ENCODE data around the gene METTL6. TPM values are rescaled to one million over a fixed set of nuclear protein-coding genes. Genes with fewer than 3 reads are reported as not detected.

Gene METTL6
- total RNA-seq, 1 donor from 2014 or later: 8.0 TPM

GRCh38 chr3:15382405-15382923, 44.9 kb downstream of the METTL6 start:
- H3K27ac ChIP-seq: no peak overlapping the region
- peaks cover 0 to 4% of the 10 kb centered on the region in 2 donors for H3K9me3 ChIP-seq
- intact Hi-C loops (cut with DNase I): no loop called here
- TF ChIP-seq CTCF (IDR thresholded peaks at IDR 0.05): no peak
- H3K4me3 ChIP-seq: no peak overlapping the region
- H3K27me3 ChIP-seq: no peaks in the 10 kb centered on the region
- H3K36me3 ChIP-seq: no peaks in the 10 kb centered on the region
- peaks cover 0 to 2% of the 10 kb centered on the region in 2 donors for H3K4me1 ChIP-seq
- DNase-seq (ENCODE audit: low spot score in 2 of 2): peak in 1 of 2 donors; percentile 21

GRCh38 chr3:15380980-15381890, 46.1 kb downstream of the METTL6 start:
- peak in 1 of 2 donors; percentile 38 for DNase-seq (ENCODE audit: low spot score in 2 of 2)
- intact Hi-C loops (cut with DNase I): no loop called here
- no peak for TF ChIP-seq CTCF (IDR thresholded peaks at IDR 0.05)
- Histone ChIP-seq H3K27me3 (no peaks in the 10 kb centered on the region), H3K36me3 (no peaks in the 10 kb centered on the region), H3K27ac (no peak overlapping the region), H3K4me3 (no peak overlapping the region), H3K4me1 (peaks cover 0 to 2% of the 10 kb centered on the region in 2 donors), H3K9me3 (no peaks in the 10 kb centered on the region)

- DNase-seq (ENCODE audit: low spot score in 2 of 2): peak; percentile 89 to 98
- Histone ChIP-seq H3K27me3 (no peaks in the 10 kb centered on the region), H3K9me3 (no peaks in the 10 kb centered on the region), H3K27ac (peak overlapping the region; percentile 61 to 66), H3K36me3 (no peaks in the 10 kb centered on the region), H3K4me3 (no peak overlapping the region), H3K4me1 (peaks cover 0 to 2% of the 10 kb centered on the region in 2 donors)
- peak; percentile 81 to 96 (median 85) for TF ChIP-seq CTCF (IDR thresholded peaks at IDR 0.05)
- intact Hi-C loops (cut with DNase I): loop anchor here (1.0 to 10.0 kb wide), 6 partner anchors 46 to 726 kb away; partner anchors contain the start of genes CCDC174, NR2C2 and SH3BP5
These were observed 49.2 kb downstream of the METTL6 start for GRCh38 chr3:15377961-15378791.

- Histone ChIP-seq H3K36me3 (no peaks in the 10 kb centered on the region), H3K27ac (no peak overlapping the region), H3K4me1 (peaks cover 0 to 2% of the 10 kb centered on the region in 2 donors), H3K27me3 (no peaks in the 10 kb centered on the region), H3K4me3 (no peak overlapping the region), H3K9me3 (no peaks in the 10 kb centered on the region)
- intact Hi-C loops (cut with DNase I): loop anchor here (5.0 to 10.0 kb wide), 3 partner anchors 271 to 723 kb away; partner anchors contain the start of genes CCDC174 and NR2C2
- DNase-seq (ENCODE audit: low spot score in 2 of 2): peak in 1 of 2 donors; percentile 59
- TF ChIP-seq CTCF (IDR thresholded peaks at IDR 0.05): no peak
These were observed 51.8 kb downstream of the METTL6 start for GRCh38 chr3:15375461-15376000.

GRCh38 chr3:15372918-15373317, 54.4 kb downstream of the METTL6 start:
- no peaks in the 10 kb centered on the region for H3K27me3 ChIP-seq
- H3K4me3 ChIP-seq: no peak overlapping the region
- intact Hi-C loops (cut with DNase I): loop anchor here (10.0 kb wide), 1 partner anchor 268 kb away; no protein-coding TSS in a partner anchor
- H3K9me3 ChIP-seq: no peaks in the 10 kb centered on the region
- H3K4me1 ChIP-seq: peaks cover 0 to 2% of the 10 kb centered on the region in 2 donors
- H3K27ac ChIP-seq: no peak overlapping the region
- H3K36me3 ChIP-seq: no peaks in the 10 kb centered on the region
- no peak for TF ChIP-seq CTCF (IDR thresholded peaks at IDR 0.05)
- DNase-seq (ENCODE audit: low spot score in 2 of 2): peak in 1 of 2 donors; percentile 44

All from ascending aorta (tissue), 2 donors.